Gastrocnemius medialis (tissue), 4 donors: ENCODE results near the gene PLXDC2.

Experiments used
- CTCF ChIP-seq, 5 experiments: fragments of 450-650 bp in 3 of 5; fragments of 200-600 bp in 2 of 5; sonication (generic) in 2 of 5; IDR thresholded peaks in 4 of 5; conservative IDR thresholded peaks in 1 of 5; 1 replicate in 4 of 5; 2 replicates in 1 of 5; pipeline ENCODE4 v1.5.1; 2016 to 2019; ENCODE audit warnings: antibody characterized with exemption in 5 of 5, mild to moderate bottlenecking in 3 of 5, moderate library complexity in 3 of 5
- POLR2A ChIP-seq, 2 donors: fragments of 450-650 bp; IDR thresholded peaks; one replicate each; pipeline ENCODE4 v1.6.1; 2017; ENCODE audit warnings: antibody characterized with exemption in 2 of 2, mild to moderate bottlenecking in 2 of 2, moderate library complexity in 2 of 2

- TF ChIP-seq CTCF (IDR thresholded peaks at IDR 0.05 in 4 of 5, conservative IDR thresholded peaks at IDR 0.05 in 1 of 5) (no peak), POLR2A (IDR thresholded peaks at IDR 0.05) (no peak)
Measured at GRCh38 chr10:20158086-20158485, 341.9 kb downstream of the PLXDC2 start.
